Stimulated activated CD8-positive, alpha-beta memory T cell treated with anti-CD3 and anti-CD28 coated beads, Interleukin-12 subunit alpha, Interleukin-12 subunit beta, amount 100 ng/mL, for 4 hours (primary cell): ENCODE measurements around the gene SLC52A3.

ENCODE experiments used
- DNase-seq: peaks from one replicate; pipeline ENCODE4 v3.0.0-alpha.2; 2020; ENCODE audit warnings: low read depth

SLC52A3 gene

DNA sequence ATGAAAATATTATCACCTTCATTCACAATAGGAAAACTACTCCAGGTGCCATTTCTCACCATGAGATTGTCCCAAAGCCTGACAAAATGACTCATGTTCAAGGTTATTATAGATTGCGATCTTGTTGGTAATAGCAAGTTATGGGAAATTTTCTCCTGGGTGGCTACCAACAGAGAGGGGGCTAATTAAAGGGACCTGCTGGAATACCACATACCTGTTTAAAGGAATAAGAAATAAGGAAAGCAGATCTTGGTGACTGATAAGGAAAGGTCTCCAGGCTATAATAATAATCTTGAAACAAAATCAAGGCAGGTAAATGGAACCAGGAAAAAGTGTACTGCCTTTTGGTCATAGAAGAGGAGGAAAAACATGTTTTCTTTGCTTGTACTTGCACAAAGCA lies 1.4 kb downstream of the SLC52A3 start:
- no peak for DNase-seq

DNA sequence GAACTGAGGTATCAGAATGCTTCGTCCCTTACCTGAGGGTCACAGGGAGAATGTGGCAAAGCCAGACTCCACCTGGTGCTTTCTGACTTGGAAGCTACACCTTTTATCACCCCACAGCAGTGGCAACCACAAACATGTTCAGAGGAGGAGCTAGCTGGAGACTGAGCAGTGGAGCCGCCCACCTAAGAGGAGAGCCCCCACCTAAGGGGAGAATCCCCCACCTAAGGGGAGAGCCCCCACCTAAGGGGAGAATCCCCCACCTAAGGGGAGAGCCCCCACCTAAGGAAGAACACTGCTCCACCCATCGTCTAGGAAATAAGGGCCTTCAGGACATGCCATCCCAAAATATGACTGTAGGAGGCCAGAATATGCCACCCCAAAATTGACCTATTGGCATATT lies 4.0 kb downstream of the SLC52A3 start:
- DNase-seq: no peak

GRCh38 chr20:761418-762381 lies 6.6 kb downstream of the SLC52A3 start:
- DNase-seq: no peak

DNA sequence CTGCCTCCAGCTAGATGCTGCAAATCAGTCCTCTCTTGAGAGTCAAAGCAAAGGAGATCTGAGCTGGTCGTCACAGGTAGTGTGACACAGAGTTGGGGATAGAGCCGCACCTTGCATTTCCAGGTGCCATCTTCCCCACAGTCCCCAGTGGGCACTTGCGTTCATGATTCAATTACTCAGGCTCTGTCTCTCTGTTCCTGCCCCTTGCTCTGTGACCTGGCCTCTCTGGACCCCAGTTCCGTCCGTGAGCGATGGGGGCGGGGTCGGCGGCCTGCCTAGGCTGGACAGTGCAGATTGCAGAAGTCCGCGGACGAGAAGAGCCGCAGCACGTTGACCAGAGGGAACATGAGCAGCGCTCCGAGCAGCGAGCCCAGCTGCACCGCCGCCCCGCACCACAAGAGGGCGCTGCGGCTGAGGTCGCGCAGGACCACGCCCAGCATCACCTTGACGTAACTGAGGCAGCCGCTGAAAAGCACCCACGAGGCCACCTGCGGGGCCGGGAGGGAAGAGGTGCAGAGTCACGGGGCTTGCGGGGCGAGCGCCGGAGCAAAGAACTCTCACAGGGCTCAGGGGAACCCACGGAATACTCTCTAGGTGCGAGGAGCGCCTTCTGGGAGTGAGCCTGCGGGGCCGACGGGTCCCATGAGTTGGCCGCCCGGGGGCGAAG lies 7.4 kb downstream of the SLC52A3 start:
- DNase-seq: no peak

GRCh38 chr20:757506-757905 lies 10.8 kb downstream of the SLC52A3 start:
- no peak for DNase-seq

GRCh38 chr20:755941-756340 lies 12.4 kb downstream of the SLC52A3 start:
- no peak for DNase-seq

DNA sequence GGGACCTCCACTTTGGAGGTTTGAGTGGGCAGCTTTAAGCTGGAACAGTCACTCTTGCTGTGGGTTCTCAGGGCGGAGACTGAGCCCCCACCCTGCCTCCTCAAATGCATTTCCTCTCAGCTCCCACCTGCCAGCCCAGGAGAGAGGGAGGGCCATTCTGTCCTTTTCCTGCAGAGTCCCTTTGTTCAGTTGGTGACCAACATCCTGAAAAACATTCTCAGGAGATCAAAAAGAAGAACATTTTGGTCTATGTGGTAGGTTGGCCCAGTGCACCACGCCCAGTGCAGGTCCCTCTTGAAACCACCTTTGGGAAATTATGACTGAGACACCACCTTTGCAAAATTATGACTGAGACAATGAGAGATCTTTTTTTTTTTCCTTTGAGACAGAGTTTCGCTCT lies 13.4 kb downstream of the SLC52A3 start:
- no peak for DNase-seq

DNA sequence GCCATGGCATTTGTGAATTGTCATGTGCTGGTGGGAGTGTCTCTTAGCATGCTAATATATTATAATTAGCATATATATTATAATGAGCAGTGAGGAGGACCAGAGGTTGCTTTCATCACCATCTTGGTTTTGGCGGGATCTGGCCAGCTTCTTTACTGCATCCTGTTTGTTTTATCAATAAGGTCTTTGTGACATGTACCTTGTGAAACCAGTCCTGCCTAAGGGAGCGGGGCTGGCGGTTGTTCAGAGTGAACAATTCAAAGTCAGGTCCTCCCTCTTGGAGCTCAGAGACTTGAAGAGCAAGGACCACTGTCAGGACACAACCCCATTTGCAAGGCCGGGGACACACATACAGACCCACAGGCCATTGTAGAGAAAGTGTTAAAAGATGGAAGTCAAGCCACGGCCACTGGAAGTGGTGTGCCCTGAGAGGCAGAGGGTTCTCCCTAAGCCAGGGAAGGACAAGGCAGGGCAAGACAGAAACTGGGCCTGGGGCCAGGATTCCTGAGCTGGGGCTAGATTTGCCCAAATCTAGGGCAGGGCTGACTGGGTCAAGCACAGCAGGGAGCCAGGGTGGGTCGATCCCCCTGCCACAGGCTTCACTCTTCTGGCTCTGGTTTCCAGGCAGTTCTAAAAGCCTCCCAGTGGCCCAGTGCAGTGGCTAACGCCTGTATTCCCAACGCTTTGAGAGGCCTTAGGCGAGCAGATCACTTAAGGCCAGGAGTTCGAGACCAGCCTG lies 14.2 kb downstream of the SLC52A3 start:
- no peak for DNase-seq

DNA sequence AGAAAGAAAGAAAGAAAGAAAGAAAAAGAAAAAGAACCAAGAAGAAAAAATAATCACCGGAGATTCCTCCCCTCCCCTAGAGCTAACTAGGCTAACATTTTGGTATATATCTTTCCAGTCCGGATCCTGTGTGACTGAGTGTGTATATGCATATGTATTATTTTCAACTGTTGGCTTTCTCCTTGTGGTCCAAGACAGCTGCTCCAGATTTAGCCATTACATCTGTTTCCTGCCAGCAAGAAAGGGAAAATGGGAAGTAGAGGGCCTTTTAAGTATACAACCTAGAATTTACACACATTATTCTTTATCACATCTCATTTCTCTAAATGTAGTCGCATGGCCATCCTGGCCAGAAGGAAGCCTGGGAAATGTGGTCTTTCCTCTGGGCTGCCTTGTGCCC lies 15.2 kb downstream of the SLC52A3 start:
- DNase-seq: no peak

GRCh38 chr20:752291-752690 lies 16.0 kb downstream of the SLC52A3 start:
- DNase-seq: no peak

- no peak for DNase-seq
Observed at GRCh38 chr20:751761-752160, 16.5 kb downstream of the SLC52A3 start.

GRCh38 chr20:750801-751200 lies 17.5 kb downstream of the SLC52A3 start:
- no peak for DNase-seq

DNA sequence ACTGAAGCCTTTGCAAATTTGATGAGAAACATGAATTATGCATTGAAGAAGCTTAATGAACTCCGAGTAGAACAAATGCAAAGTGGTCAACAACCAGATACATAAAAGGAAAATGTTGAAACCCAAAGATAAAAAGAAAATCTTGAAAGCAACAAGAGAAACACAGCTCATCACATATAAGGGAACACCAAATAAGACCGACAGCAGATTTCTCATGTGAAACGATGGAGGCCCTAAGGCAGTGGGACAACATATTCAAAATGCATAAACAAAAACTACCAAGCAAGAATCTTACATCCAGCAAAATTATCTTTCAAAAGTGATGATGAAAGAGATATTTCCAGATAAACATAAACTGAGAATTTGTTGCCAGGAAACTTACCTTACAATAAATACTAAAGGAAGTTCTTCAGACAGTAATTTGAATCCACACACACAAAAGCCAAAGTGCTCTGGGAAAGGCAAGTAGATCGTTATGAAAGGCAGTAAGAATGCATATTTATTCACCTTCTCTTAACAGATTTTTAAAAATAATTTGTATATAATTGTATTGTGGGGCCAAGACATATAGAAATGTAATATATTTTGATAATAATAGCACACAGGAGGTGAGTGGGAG lies 22.5 kb downstream of the SLC52A3 start:
- no peak for DNase-seq

DNA sequence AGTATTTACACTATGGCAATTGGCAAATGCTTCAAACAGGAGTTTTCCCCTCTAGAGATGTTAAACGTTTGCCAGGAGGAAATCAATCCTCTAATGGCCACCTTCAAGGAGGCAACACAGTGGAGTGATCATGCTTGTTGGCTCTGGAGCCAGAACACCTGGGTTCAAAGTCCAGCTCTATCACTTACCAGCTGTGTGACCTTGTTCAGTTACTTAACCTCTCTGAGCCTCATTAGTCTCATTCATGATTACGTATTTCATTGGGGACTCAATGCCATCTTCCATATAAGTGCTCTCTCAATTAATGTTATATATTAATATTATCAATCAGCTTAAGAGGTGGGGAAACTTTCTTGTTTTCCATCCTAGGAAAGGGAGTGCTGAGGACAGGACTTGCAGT lies 26.1 kb downstream of the SLC52A3 start:
- DNase-seq: no peak

DNA sequence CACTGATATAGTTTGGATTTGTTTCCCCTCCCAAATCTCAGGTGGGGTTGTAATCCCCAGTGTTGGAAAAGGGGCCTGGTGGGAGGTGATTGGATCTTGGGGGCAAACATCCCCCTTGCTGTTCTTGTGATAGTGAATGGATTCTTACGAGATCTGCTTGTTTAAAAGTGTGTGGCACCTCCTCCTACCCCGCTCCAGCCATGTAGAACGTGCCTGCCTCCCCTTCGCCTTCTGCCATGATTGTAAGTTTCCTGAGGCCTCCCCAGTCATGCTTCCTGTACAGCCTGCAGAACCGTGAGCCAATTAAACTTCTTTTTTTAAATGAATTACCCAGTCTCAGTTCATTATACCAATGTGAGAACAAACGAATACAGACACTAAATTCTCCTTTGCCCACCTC lies 26.7 kb downstream of the SLC52A3 start:
- DNase-seq: no peak

GRCh38 chr20:740162-740561 lies 28.1 kb downstream of the SLC52A3 start:
- no peak for DNase-seq

DNA sequence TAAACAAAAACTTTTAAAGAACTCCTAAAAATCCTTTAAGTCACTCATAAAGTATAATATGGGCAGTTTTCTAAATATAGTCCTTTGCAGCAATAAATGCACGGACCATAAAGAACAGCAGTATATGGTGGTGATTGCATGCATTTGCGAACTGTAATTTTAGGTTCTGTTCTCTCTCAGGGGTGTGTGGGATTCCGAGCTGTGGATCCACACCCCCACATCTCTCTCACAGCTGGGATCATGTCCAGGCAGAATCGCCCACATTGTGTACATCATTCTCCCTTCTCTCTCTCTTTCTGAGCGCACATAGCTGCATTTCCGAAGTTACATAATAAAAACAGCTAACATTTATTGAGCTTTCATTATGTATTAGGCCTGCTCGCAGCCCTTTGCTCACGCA lies 28.6 kb downstream of the SLC52A3 start:
- DNase-seq: no peak

DNA sequence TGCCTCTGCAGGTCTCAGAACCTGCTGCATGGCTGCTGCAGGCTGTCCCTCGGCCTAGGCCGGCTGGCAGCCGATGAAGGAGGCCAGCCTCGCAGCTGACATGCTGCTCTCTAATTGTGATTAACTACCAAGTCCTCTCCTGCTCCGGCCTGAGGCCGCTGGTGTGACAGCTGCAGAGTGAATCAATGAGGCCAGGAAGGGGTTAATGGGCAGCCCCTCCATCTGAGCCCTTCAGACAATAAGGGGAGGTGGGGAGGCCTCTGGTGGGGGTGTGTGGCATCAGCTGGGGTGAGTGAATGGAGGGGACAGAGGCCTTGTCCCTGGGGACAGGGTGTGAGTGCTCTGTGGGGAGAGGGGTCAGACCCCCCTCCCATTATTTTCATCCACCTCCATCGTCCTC lies 34.4 kb downstream of the SLC52A3 start:
- DNase-seq: no peak

GRCh38 chr20:732727-733126 lies 35.6 kb downstream of the SLC52A3 start:
- no peak for DNase-seq

DNA sequence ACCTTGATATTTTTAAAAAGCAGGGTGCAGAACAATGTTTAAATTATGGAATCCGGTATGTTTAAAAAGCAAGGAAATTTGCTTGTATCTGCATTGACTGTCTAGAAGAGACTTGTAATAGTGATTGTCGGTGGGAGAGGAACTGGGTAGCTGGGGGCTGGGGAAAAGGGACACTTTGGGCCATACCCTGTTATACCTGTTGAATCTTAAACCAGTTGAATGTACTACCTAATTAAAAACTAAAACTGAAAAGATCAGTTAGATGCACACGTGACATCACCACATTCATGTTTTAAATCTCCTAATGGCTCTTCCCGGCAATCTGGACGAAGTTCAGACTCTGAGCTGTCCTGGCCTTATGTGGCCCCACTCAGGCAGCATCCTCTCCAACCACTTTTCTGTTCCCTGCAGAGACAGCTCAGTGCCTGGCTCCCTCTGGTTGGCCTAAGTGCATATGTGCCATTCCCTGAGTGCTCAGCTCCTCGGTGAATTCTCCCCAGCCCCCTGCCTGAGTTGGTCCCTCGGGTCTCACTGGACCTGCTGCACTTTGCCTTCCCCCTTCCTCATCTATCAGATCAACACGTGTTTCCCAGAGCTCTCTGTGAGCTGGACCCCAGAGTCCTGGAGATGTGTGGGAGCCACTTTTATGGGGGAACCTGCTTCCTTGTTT lies 36.3 kb downstream of the SLC52A3 start:
- no peak for DNase-seq

GRCh38 chr20:730005-730404 lies 38.3 kb downstream of the SLC52A3 start:
- DNase-seq: no peak
